GM12891 (cell line): Measurements from ENCODE around the gene LILRB3.
"Not testable (repeated sequence)": the region's sequence is repeated elsewhere in the genome, so short reads cannot be mapped to it uniquely, and the experiment has no call there.

ENCODE experiments used
- POLR2A ChIP-seq: IDR thresholded peaks from 2 replicates; pipeline ENCODE4 v1.6.1; 2011; ENCODE audit warnings: low read depth, low read length, control low read depth
- TAF1 ChIP-seq: IDR thresholded peaks from 2 replicates; pipeline ENCODE4 v1.6.1; 2011; ENCODE audit warnings: low read depth, low read length, control low read depth

GRCh38 chr19:54217517-54218247 is 5.1 kb downstream of the LILRB3 start:
- not testable (repeated sequence) for TF ChIP-seq POLR2A, TAF1
